Prostate gland (tissue), 2 donors: Measurements from ENCODE around the gene KCTD1.

Source experiments
- POLR2AphosphoS5 ChIP-seq: sonication (generic); formaldehyde crosslinking; IDR thresholded peaks from one replicate; pipeline ENCODE4 v1.6.1; 2017; ENCODE audit warnings: antibody characterized with exemption
- TF ChIP-seq, protein P1 (sequence below), 4 experiments: fragments of 200-600 bp in 2 of 4; fragments of 450-650 bp in 2 of 4; sonication (generic) in 2 of 4; IDR thresholded peaks; 1 replicate in 3 of 4; 2 replicates in 1 of 4; pipeline ENCODE4 v1.5.1; 2016 to 2019; ENCODE audit warnings: antibody characterized with exemption in 4 of 4, mild to moderate bottlenecking in 2 of 4, moderate library complexity in 2 of 4

DNA sequence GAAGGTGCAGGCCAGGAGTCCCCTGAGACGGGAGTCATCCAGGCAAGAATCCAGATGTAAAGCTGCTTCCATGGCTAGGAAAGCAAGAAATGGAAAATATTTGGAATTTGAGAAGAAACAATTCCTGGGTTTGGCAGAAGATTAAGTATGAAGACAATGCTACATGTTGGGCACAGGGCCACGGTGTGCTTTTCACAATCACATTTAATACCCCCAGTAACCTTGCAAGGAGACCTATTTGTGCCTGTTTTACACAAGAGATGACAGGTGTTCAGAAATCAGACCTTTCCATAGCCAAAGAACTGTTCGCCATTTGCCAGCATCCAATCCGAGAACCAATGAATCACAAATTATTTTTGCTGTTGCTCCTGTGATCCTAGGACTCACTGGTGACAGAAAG lies 50.5 kb downstream of the KCTD1 start:
- TF ChIP-seq, protein P1, sequence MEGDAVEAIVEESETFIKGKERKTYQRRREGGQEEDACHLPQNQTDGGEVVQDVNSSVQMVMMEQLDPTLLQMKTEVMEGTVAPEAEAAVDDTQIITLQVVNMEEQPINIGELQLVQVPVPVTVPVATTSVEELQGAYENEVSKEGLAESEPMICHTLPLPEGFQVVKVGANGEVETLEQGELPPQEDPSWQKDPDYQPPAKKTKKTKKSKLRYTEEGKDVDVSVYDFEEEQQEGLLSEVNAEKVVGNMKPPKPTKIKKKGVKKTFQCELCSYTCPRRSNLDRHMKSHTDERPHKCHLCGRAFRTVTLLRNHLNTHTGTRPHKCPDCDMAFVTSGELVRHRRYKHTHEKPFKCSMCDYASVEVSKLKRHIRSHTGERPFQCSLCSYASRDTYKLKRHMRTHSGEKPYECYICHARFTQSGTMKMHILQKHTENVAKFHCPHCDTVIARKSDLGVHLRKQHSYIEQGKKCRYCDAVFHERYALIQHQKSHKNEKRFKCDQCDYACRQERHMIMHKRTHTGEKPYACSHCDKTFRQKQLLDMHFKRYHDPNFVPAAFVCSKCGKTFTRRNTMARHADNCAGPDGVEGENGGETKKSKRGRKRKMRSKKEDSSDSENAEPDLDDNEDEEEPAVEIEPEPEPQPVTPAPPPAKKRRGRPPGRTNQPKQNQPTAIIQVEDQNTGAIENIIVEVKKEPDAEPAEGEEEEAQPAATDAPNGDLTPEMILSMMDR (IDR thresholded peaks at IDR 0.05): no peak
- TF ChIP-seq POLR2AphosphoS5: no peak
